ENCODE data around the gene TGM3. TPM values are rescaled to one million over a fixed set of nuclear protein-coding genes. Genes with fewer than 3 reads are reported as not detected.

Gene TGM3
- total RNA-seq, 1 experiment from 2014 or later = 0.11 TPM

GRCh38 chr20:2293486-2293885 lies 2.3 kb upstream of the TGM3 start:
- no peak for ATAC-seq
- H3K4me1 Mint-ChIP-seq = peaks cover 33% of the 10 kb centered on the region
- ChIA-PET CTCF (interaction anchor here (0.5 to 1.2 kb wide), 2 partner anchors 86 to 555 kb away, joined by 3 to 6 read pairs; no protein-coding TSS in a partner anchor), POLR2A (no interaction called here)
- H3K9me3 Mint-ChIP-seq = no peaks in the 10 kb centered on the region
- no peak overlapping the region for H3K4me3 Mint-ChIP-seq
- no peak overlapping the region for H3K27ac Mint-ChIP-seq
- no peaks in the 10 kb centered on the region for H3K36me3 Mint-ChIP-seq
- DNase-seq (ENCODE audit: low spot score) = no peak
- TF ChIP-seq GTF2I (CRISPR knock-in tag; conservative IDR thresholded peaks at IDR 0.05) (no peak), USF2 (CRISPR knock-in tag; IDR thresholded peaks at IDR 0.05) (no peak), OVOL2 (CRISPR knock-in tag; IDR thresholded peaks at IDR 0.05; ENCODE audit: borderline replicate concordance) (no peak), ZNF138 (CRISPR knock-in tag; conservative IDR thresholded peaks at IDR 0.05) (no peak), ZNF232 (CRISPR knock-in tag; IDR thresholded peaks at IDR 0.05) (no peak), ATF6 (CRISPR knock-in tag; IDR thresholded peaks at IDR 0.05) (no peak), ATF1 (CRISPR knock-in tag; IDR thresholded peaks at IDR 0.05) (no peak), ATF3 (CRISPR knock-in tag; conservative IDR thresholded peaks at IDR 0.05) (no peak), NFYB (CRISPR knock-in tag; conservative IDR thresholded peaks at IDR 0.05; ENCODE audit: low read depth) (no peak), ZNF396 (CRISPR knock-in tag; IDR thresholded peaks at IDR 0.05; ENCODE audit: borderline replicate concordance) (no peak), CREB1 (CRISPR knock-in tag; IDR thresholded peaks at IDR 0.05) (no peak), JAZF1 (CRISPR knock-in tag; IDR thresholded peaks at IDR 0.05) (no peak)
- H3K27me3 Mint-ChIP-seq (ENCODE audit: low read depth) = no peaks in the 10 kb centered on the region; the same call in 1 of the 2 replicates

- POLR2A ChIA-PET = no interaction called here
- no peak overlapping the region for H3K27ac Mint-ChIP-seq
- CTCF ChIA-PET = interaction anchor here (0.5 to 1.2 kb wide), 2 partner anchors 86 to 555 kb away, joined by 3 to 6 read pairs; no protein-coding TSS in a partner anchor
- H3K4me1 Mint-ChIP-seq = peaks cover 33% of the 10 kb centered on the region
- no peak for TF ChIP-seq TCF7 (CRISPR knock-in tag; IDR thresholded peaks at IDR 0.05; ENCODE audit: low read depth)
- TF ChIP-seq GRHL2 (CRISPR knock-in tag; IDR thresholded peaks at IDR 0.05; ENCODE audit: insufficient replicate concordance, severe bottlenecking) = no peak
- no peak for TF ChIP-seq PREB (CRISPR knock-in tag; IDR thresholded peaks at IDR 0.05; ENCODE audit: borderline replicate concordance)
- TF ChIP-seq ETV6 (CRISPR knock-in tag; IDR thresholded peaks at IDR 0.05) = no peak
- TF ChIP-seq AR (CRISPR knock-in tag; IDR thresholded peaks at IDR 0.05) = no peak
- no peak for TF ChIP-seq HMGA2 (CRISPR knock-in tag; IDR thresholded peaks at IDR 0.05)
- no peak for TF ChIP-seq ZNF219 (CRISPR knock-in tag; IDR thresholded peaks at IDR 0.05; ENCODE audit: borderline replicate concordance)
- no peak for TF ChIP-seq USF1 (CRISPR knock-in tag; IDR thresholded peaks at IDR 0.05)
- no peak for TF ChIP-seq JUN (CRISPR knock-in tag; IDR thresholded peaks at IDR 0.05)
- H3K4me3 Mint-ChIP-seq = no peak overlapping the region
- DNase-seq (ENCODE audit: low spot score) = no peak
- H3K27me3 Mint-ChIP-seq (ENCODE audit: low read depth) = no peaks in the 10 kb centered on the region; the same call in 1 of the 2 replicates
- H3K36me3 Mint-ChIP-seq = no peaks in the 10 kb centered on the region
- ATAC-seq = no peak
- no peaks in the 10 kb centered on the region for H3K9me3 Mint-ChIP-seq
These were observed 1.8 kb upstream of the TGM3 start for GRCh38 chr20:2293971-2294370.
